Activated CD4-positive, alpha-beta T cell treated with anti-CD3 and anti-CD28 coated beads, Interleukin-2, amount 50 U/mL, for 4 hours (primary cell): ENCODE measurements around the gene ARHGEF38.
"Not testable (repeated sequence)": the region's sequence is repeated elsewhere in the genome, so short reads cannot be mapped to it uniquely, and the experiment has no call there.

Experiments used
- DNase-seq, 2 experiments: peaks; one replicate each; pipeline ENCODE4 v3.0.0-alpha.2; 2020

ARHGEF38 gene

DNA sequence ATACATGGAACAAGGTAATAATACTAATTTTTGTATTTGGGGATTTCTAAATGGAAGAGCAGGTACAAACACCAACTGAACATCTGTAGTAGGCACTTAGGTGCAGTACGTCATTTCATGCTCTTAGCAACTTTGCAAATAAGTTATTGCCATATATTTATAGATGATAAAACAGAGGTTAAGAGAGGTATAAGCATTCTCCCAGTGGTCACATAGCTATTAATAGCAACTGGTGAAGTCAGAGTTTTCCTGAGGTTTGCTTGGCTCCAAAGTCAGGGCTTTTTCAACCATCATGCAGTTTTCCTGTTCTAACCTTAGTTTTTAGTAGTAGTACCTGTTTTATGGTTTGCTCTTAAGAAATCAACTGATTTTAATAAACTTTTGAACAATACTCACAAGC lies 10.9 kb downstream of the ARHGEF38 start:
- no peak for DNase-seq

DNA sequence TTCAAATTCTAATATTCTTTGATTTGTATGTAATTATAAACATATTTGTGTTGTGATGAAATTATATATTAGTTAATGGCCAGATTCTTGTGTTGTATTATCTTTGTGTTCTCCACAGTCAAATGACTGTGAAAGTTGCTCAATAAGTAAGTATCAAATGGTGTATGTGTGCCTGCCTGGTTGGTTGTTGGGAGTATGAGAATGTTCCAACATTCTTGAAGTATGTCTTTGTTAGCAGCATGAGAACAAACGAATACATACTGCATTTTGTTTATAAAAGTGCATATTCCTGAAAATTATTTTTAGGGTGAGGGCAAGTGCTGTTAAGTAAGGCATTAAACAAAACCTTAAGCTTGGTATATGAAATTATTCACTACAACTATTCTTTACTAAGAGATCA lies 16.2 kb downstream of the ARHGEF38 start:
- DNase-seq, result no peak

DNA sequence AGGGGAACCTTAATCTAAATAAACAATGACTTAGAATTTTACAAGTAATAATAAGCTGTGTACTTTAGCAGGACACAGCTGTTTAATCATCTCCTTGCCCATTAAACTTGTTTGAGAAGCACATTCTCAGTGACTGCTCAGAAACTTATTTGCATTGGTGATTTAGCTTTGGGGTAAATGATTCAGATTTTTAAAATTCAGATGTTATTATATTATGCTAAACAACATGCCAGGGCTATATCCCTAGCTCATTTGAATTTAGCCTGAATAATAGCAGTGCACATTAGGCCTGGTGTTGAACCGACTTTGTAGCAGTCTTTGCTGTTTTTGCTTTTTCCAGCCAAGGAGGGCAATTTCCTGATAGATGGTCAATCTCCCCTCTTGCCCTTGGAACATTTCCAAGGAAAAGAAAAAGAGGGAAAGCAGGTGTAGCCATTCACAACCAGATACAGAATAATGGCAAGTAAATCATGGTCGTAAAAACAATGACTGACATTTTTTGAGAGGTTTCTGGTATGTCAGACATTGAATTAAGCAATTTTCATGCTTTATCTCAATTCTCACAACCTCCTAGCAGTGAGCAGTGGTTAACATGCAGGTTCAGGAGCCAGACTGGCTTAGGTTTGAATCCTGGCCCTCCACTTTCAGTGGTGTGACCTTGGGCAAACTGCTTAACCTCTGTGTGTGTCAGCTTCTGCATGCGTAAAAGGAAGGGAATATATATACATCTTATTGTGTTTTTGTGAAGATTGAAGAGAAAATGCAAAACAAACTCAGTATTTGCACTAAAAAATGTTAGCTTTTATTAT lies 16.8 kb downstream of the ARHGEF38 start:
- DNase-seq, result no peak

DNA sequence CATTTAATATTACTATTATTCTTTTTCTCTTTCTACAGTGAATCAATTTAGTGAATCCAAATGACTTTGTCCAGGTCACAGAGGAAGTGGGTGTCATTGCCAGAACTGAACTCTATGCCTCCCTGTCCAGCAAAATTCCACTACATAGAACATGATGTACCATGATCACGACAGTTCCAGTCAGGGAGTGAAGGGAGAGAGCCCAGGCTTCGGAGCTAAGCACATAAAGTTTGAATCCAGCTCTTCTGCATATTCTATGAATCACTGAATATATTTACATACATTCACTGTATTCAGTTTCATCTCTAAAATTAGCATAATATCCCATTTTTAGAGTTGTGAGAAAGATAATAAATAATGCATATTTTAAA lies 17.4 kb downstream of the ARHGEF38 start:
- no peak for DNase-seq

DNA sequence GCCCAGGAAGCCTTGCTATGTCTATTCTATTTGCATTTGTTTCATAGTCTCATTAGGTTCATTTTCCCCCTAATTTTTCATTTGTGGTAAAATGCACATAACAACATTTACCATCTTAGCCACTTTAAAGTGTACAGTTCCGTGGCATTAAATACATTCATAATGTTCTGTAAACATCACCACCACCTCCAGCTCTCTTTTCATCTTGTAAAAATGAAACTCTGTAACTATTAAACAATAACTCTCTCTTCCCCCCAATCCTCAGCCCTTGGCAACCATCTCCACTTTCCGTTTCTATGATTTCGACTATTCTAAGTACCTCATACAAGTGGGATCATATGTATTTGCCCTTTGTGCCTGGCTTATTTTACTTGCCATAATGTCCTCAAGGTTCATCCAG lies 19.9 kb downstream of the ARHGEF38 start:
- DNase-seq, result no peak

DNA sequence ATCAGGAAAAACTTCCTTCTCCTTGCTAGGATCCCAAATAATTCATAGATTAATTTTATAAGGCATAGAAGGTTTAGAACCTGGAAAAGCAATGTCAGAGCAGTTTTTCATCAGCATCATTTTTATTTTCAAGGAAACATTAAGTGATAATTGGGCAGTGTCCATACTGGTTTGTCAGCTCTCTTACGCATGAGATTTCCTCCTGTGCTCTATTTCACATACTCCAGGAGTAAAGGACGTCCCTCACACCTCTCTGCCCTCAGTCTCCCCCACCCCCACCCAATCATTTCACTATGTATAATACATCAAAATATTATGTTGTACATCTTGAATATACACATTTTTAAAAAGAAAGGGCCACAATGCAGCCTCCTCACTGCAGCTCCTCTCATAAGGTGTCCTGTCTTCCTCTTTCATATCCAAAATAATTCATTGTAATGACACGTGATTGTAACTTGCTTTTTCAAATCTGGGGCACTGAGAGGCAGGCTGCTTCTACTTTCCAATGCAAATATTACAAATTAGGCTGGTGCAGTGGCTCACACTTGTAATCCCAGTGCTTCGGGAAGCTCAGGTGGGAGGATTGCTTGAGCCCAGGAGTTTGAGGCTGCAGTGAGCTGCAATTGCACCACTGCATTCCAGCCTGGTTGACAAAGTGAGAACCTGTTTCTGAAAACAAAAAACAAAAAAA lies 34.4 kb downstream of the ARHGEF38 start:
- DNase-seq, result no peak

DNA sequence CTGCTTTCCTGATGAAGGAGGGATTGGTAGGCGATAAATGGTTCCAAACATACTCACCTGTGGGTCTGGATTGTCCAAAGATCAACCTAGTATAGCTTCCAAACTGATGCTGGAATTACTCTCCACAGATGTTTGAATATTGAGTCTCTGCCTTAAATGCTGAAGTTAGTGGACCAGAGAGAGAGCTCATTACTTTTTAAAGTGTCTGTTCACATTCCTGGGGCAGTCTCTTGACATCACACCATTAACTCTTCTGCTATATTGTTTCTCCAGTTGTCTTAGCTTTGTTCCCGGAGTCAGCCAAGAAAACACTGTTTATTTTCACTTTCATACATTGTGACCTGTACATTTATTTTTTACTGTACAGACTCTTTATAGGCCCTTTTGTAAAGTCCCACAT lies 35.4 kb downstream of the ARHGEF38 start:
- no peak for DNase-seq

DNA sequence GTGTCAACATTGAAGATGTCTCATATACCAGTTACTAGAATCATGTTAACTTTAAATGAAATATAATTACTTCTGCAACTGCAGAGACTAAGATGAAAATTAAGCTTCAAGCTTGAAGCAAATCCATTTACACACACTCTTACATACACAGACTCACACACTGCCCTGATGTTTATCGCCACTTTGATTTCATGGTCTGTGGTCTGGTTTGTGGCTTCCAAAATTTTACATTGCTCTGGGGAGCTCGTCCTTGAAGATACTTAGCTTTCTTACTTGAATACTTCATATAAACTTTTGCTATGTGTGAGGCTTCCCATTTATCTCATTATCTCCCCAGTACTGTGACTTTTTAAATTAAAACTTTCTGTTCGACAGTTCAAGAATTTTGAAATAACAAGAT lies 35.8 kb downstream of the ARHGEF38 start:
- no peak for DNase-seq

DNA sequence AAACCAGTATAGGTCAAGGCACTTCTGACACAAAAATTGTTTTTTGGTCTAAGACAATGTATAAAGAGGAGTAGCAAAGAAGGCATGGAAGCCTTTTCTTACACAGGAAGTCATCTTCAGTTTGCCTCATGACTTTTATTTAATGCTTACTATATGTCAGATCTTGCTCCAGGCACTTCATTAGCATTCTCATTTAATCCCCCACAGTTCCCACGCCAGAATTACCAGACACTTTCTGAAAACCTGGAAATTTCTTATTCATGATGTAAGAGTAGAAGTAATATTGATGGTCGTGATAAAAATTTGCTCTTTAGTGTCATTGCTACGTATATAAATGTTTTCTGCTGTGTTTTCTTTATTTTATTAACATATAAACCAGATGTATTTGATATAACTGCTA lies 39.2 kb downstream of the ARHGEF38 start:
- DNase-seq, result no peak

DNA sequence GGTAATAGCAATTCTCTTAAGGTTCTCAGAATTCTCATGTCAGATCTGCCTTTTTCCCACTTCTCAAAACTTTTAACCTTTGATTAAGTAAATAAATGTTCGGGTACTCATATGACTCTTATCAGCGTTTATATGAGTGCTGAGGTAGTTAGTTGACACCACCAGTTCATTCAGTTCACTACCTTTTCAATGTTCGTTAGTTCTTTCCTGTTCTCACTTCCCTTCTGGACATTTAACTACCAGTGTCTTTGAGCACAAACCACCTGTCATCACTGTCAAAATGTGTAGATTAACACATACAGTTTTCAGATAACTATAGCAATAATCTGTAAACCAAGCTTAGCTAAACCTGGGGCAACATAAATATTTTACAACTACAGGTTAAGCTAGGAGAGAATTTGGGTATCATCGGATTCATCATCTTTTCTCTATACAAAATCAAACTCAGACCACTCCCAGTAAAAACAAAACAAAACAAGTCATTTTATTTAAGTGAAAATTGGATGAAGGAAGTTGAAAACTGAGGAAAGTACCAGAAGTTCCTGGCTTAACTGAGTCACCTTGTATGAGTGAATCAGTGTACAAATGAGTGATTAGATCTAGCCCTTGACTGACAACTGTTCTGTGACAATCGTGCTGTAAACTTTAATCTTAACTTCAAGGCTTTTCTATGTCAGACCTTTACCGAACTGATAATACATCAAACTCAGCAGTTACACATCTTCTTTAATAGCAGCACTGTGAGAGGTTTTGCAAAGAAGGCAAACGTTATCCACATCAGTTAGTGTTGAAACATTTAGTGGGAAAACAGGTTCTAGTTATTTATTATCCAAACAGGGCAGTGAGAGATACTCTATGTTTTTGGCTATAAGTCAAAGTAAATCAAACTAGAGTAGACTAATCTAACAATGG lies 41.9 kb downstream of the ARHGEF38 start:
- DNase-seq, result no peak

DNA sequence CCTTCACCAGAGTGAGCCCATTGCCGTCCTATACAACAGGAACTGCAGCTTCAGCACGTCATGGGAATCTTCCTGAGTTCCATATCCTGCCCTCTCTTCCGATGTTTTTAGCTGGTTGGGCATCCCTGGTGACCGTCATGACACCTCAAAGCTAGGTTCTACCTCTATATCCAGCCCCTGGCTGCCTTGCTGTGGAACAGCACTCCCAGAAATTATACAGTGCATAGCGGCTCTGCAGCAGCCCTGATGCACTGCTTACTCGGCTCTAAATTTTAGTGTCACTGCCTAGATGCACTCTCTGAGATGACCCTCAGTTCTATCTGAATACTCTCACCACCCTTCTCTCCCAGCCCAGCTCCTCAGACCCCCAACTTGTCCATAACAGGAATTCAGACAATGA lies 44.3 kb downstream of the ARHGEF38 start:
- no peak for DNase-seq

DNA sequence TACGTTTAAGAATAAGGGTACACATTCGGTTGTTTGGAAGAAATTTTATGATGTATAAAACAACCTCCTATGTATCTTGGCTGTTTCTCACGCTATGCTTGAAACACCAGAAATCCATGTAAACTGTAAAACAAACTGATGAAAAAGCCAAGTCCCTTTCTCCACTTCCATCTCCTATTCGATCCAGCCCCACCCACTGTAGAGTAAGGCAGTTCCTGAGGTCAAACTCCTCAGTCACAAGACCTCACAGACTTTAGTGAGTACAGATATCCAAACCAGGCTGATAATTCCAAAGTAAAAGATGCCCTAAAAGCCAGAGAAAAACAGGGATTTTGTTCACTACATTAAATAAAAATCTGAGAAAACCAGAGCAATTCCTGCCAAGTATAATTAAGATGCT lies 45.6 kb downstream of the ARHGEF38 start:
- DNase-seq, result no peak

DNA sequence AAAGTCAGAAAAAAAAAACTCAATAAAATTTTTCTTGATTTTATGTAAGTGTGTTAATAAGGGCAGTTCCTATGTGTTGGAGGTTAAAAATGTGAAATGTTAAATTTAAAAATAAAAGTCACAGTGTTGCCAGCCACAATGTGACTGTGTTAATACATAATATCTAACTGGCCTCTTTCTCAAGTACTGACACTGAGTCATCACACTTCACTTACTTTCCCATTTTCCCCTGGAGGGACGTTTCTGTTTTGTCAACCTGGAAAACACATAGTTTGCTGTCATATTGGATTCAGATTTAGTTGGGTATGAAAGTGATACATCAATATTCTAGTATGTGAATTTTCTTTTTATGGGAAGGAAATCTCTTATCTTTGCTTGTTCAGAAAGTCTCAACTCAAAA lies 46.4 kb downstream of the ARHGEF38 start:
- no peak for DNase-seq

DNA sequence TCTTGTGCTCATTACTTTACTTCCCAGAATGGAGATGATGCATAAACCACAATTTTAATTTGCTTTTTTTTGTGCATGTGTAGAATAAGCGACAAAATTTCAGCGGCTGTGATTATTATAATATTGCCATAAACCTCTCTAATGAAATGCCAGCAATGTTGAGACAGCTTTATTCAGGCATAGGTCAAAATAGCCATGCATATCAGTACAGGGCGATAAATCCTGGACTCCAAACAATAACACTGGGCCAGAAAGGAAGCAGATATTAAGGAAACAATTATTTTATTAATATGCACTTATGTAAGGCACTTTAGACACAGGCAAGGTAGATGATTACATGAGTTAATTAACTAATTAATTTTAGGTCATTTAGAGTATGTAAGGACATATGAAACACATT lies 47.1 kb downstream of the ARHGEF38 start:
- no peak for DNase-seq

DNA sequence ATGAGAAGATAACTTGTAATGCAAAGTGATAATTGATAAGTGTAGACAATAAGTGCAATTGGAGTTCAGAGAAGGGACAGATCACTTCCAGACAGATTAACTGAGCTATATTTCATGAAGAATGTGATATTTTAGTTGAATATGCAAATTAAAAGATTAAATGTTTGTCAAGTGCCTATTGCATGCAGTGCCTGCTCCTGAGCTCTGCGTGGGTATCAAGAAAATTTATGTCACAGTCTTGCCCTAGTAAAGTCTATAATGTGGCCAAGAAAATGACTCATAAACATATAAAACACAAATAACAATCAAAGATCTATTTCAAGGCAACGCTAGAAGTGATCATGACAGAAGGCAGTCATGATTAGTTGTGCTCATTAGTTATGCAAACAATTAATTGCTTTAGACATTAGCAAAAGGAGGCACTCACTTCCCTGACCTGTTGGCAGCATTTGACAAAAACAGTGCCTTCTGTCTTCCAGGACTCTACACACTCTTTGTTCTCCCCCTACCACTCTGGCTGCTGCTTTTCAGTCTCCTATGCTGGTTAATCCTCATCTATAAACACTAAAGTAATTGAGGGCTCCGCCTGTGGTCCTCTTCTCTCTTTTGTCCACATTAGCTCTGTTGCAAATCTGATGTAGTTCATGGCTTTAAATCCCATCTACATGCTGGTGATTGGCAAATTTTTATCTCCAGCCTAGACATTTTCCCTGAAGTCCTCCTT lies 47.7 kb downstream of the ARHGEF38 start:
- no peak for DNase-seq

DNA sequence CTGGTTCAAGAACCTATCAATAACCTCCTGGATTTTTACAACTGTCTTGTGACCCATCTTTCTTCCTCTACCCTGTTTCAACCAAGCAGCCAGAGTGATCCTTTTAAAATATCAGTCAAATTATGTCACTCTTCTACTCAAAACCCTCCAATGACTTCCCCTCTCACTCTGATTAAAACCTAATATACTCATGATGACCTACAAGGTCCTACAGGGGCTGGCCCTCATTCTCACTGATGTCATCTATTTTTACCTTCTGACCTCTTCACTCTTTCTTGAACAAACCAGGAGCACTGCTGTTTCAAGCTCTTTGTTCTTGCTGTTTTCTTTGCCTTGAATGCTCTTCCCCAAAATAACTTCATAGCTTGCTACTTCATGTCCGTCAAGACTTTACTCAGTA lies 48.5 kb downstream of the ARHGEF38 start:
- DNase-seq, result no peak

DNA sequence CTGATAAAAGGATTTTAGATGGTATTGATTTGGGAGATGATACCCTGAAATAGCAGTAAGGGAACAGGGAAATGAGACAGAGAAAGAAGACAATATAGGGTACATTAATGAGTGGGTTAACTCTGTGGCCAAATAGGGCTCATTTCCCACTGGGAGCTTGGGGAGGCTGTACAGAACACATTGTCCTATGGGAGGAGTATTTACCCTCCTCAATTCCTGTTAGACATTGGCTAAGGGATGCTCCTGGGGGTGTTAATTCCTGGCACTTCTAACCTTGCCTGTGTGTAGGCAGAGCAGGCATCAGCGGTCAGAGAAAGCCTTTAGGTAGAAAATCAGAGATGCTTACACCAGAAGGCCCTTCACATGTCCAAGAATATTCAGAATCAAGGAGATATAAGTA lies 49.0 kb downstream of the ARHGEF38 start:
- no peak for DNase-seq

DNA sequence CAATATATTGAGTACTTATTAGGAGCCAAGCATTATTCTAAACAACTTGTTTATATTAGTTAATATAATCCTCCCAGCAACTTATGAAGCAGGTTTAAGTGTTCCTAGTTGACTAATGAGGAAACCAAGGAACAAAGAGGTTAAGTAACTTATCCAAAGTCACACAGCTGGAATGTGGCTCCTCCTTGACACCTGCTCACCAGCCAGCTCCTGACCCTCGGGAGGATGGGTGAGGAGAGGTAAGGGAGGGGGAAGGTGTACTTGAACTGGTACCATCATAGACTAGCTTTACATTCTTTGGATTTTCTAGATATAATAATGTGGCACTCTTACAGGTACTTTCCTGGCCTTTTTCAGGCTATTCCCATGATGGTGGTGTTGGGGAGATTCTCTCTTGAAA lies 50.7 kb downstream of the ARHGEF38 start:
- DNase-seq, result no peak

DNA sequence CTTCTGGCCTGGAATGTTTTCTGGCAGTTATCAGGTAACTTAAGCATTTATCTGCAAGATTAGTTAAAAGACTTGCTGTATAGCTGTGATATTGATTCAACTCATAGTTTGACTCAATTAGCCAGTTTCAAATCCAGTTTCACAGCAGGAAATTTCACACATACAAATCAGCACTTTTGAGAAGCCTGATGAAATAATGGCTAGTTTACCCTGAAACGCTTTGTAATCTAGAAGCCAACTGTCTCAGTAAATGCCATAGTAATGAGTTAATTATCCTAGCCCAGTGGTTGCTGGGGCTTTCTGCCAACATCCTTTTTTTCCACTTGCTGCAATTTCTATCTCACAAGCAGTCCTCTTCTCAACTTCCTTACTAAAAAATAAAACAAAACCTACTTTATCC lies 53.1 kb downstream of the ARHGEF38 start:
- no peak for DNase-seq

DNA sequence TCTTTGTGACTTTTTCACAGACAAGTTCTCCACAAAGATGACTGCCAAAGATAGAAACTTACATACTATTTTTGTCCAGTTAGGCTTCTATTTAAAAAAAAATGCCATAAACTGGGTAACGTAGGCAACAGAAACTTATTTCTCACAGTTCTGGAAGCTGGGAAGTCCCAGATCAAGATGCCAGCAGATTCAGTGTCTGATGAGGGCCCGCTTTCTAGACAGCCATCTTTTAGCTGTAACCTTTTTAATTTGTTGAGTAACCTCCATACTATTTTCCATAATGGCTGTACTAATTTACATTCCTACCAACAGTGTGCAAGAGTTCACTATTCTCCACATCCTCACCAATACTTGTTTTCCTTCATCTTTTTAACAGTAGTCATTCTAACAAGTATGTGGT lies 55.5 kb downstream of the ARHGEF38 start:
- no peak for DNase-seq

DNA sequence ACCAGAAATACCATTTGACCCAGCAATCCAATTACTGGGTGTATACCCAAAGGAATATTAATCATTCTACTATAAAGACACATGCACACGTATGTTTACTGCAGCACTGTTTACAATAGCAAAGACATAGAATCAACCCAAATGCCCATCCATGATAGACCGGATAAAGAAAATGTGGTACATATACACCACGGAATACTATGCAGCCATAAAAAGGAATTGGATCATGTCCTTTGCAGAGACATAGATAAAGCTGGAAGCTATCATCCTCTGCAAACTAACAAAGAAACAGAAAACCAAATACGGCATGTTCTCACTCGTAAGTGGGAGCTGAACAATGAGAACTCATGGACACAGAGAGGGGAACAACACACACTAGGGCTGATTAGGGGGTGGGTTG lies 57.4 kb downstream of the ARHGEF38 start:
- DNase-seq, result not testable (repeated sequence)

DNA sequence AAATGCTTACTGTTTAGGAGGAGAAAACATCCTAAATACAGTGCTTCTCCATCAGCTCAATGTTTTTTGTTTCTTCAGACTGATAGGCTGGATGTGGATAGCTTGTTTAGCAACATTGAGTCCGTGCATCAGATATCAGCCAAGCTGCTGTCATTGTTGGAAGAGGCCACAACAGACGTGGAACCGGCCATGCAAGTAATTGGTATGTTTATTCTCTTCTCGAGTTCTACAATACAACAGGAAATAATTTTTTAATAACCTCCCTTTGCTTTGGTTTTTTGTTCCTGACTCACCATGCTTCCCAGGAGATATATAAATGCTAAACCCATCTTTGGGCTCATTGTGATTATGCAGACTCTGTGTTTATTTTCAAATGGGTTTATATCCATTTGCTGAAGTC lies 60.9 kb downstream of the ARHGEF38 start:
- no peak for DNase-seq
